NB4 (cell line): ENCODE measurements around the gene FAM120B.

Experiments
- DNase-seq: peaks from one replicate; pipeline ENCODE4 v3.0.0; 2010; ENCODE audit warnings: low read depth
- H3K4me3 ChIP-seq: one replicate; pipeline ENCODE4 v1.5.1; 2011; ENCODE audit warnings: mild to moderate bottlenecking, low read depth, low read length, moderate library complexity
- MYC ChIP-seq: IDR thresholded peaks from 2 replicates; pipeline ENCODE4 v1.6.1; 2011; ENCODE audit warnings: low read depth, low read length
- POLR2A ChIP-seq: IDR thresholded peaks from 2 replicates; pipeline ENCODE4 v1.6.1; 2011; ENCODE audit warnings: mild to moderate bottlenecking; ENCODE audit not compliant: insufficient read length; ENCODE audit errors: extremely low read depth
- TF ChIP-seq, protein P1 (sequence below): IDR thresholded peaks from one replicate; pipeline ENCODE4 v1.5.1; 2012; ENCODE audit warnings: low read depth, low read length
- TF ChIP-seq, protein P2 (sequence below): IDR thresholded peaks from 2 replicates; pipeline ENCODE4 v1.6.1; 2011; ENCODE audit warnings: low read depth, low read length

The FAM120B gene

DNA sequence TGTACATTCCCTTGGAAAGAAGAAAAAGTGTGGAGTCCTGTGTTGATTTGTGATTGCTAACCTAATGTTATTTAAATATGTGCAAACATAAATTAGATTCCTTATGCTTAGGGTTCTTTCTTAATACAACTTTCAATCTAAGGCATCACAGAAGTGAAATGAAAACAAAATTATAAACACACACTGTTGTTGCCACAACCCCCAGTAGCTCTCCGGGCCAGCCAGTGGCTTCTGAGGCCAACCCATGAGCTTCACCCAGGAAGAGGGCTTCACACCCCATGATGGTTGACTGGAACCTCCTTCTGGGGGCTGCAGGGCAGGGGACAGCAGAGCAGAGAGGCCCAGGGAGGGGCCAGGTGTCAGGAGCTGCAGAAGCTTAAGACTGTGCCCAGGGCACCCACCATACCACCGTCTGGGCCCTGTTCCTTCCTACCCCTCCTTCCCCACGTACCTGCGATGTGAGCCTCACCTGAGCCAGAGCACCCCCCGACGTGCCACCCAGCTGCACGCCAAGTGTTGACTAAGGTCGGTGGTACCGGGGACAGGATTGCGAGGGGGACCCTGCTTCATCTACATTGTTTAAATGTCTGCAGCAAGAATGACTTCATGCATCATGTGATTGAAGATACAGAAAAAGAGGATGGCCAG lies 110.5 kb downstream of the FAM120B start:
- no peak overlapping the region for H3K4me3 ChIP-seq
- DNase-seq, result no peak
- TF ChIP-seq MYC (no peak), POLR2A (no peak)
- TF ChIP-seq, protein P1, sequence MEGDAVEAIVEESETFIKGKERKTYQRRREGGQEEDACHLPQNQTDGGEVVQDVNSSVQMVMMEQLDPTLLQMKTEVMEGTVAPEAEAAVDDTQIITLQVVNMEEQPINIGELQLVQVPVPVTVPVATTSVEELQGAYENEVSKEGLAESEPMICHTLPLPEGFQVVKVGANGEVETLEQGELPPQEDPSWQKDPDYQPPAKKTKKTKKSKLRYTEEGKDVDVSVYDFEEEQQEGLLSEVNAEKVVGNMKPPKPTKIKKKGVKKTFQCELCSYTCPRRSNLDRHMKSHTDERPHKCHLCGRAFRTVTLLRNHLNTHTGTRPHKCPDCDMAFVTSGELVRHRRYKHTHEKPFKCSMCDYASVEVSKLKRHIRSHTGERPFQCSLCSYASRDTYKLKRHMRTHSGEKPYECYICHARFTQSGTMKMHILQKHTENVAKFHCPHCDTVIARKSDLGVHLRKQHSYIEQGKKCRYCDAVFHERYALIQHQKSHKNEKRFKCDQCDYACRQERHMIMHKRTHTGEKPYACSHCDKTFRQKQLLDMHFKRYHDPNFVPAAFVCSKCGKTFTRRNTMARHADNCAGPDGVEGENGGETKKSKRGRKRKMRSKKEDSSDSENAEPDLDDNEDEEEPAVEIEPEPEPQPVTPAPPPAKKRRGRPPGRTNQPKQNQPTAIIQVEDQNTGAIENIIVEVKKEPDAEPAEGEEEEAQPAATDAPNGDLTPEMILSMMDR, result no peak
- TF ChIP-seq, protein P2, sequence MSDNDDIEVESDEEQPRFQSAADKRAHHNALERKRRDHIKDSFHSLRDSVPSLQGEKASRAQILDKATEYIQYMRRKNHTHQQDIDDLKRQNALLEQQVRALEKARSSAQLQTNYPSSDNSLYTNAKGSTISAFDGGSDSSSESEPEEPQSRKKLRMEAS, result no peak

DNA sequence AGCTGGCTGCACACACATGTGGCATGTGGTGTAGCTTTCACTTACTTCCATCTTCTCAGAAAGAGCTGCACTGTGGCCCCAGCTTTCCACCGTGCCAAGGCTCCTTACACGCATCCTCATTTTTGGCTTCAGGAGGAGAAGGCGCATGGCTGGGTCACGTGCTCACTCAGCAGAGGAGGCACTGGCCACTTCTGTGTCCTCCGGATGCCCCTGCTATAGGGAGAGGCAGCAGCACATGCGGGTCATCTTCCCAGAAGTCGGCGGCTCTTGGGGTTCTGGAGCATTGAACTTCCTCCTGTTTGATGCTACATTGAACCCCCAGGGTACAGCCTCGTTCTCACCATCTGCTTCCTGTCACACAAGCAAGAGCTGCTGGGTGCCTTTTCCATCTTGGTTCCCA lies 111.3 kb downstream of the FAM120B start:
- H3K4me3 ChIP-seq, result no peak overlapping the region
- TF ChIP-seq, protein P2, result no peak
- TF ChIP-seq, protein P1, result no peak
- TF ChIP-seq MYC (no peak), POLR2A (no peak)
- DNase-seq, result peak; percentile 24

DNA sequence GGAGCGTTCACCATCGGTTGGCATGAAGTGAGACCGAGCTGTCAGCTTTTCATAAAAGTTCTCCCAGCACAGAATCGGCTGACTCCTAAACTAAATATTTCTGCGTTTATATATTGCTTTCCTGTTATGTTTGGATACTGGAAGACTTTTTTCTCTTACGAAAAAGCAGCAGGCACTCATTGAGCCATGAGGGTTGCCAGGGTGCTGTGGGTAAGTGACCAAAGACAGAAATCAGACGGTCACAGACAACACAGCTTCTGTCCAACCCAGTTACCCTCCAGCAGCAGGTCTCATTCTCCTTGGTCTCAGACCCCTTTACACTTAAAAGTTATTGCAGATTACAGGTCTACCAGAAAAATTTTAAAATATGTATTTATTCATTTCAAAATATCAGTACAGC lies 113.7 kb downstream of the FAM120B start:
- no peak for DNase-seq
- no peak overlapping the region for H3K4me3 ChIP-seq
- TF ChIP-seq, protein P2, result no peak
- TF ChIP-seq POLR2A (no peak), MYC (no peak)
- TF ChIP-seq, protein P1, result no peak

DNA sequence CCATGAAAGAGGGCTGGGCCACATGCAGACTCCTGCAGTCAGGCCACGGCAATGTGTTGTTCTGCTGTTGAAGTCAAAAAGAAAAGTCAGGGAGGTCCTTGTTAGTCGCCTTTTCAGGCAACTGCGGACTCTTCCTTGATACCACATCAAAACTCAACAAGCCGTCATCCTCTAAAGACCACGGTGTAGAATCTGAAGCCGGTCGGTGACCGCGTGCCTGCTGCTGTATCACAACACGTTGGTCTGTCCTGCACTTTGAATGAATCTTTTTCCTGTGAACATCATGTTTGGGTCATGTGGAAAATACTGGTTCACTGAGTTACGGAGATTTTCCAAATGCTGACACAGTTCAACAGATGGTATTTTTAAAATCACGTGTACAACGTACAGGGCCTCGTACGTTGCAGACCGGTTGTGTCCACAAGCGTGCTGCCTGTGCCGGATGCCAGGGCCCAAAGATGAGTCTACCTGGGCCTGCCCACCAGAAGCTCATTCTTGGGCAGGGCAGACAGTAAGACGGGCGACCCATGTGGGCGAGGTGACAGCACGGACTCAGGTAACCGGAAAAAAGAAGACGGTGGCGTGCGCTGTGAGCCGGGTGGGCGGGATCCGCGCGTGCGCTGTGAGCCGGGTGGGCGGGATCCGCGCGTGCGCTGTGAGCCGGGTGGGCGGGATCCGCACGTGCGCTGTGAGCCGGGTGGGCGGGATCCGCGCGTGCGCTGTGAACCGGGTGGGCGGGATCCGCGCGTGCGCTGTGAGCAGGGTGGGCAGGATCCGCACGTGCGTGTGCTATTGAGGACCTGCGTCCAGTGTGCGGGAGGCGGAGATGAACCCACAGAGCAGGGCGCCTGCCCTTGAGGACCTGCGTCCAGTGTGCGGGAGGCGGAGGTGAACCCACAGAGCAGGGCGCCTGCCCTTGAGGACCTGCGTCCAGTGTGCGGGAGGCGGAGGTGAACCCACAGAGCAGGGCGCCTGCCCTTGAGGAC lies 114.5 kb downstream of the FAM120B start:
- TF ChIP-seq MYC, result no peak
- TF ChIP-seq POLR2A, result no peak
- TF ChIP-seq, protein P1, result no peak
- TF ChIP-seq, protein P2, result no peak
- no peak overlapping the region for H3K4me3 ChIP-seq
- DNase-seq, result no peak

DNA sequence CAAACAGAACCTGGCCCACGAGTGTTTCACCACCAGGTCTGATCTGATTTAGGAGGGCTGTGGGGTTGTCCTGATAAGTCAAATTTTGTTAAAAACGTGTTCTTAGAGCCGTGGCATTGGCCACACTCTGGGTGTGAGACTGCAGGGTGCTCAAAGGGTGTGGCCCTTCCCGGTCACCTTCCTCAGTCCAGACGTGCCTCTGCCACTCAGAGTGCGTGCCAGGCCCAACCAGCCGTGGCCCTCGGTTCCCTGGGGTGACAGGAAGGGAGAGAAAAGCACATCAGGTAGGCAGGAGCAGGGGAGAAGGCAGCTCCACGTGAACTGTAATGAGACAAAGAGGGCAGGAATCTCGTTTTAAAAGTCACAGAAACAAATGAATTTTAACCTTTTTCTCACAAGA lies 115.4 kb downstream of the FAM120B start:
- TF ChIP-seq, protein P1, result no peak
- TF ChIP-seq, protein P2, result no peak
- no peak for TF ChIP-seq POLR2A
- H3K4me3 ChIP-seq, result no peak overlapping the region
- no peak for DNase-seq
